Measurements from ENCODE around the gene SLC6A1. TPM values are rescaled to one million over a fixed set of nuclear protein-coding genes. Genes with fewer than 3 reads are reported as not detected.

Gene SLC6A1
- total RNA-seq, 4 donors from 2014 or later = 0.34 to 0.78 (median 0.46) TPM

DNA sequence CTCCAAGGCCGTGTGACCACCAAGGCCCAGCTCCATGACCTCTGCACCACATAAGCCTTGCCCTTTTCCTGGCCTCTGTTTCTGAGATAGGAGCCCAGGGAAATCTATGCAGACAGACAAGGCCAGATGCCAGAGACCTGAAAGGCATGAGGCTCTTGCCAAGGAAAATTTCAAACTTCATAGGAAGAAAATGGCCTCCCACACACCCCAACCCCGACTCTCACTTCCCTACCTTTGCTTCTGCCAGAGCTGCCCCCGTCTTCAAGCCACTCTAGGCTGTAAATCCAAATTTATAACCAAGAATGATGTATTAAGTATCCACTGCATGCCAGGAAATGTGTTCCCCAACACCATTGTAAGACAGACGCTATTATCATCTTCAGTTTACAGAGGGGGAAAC lies 96.3 kb downstream of the SLC6A1 start:
- DNase-seq (ENCODE audit: extremely low spot score) = no peak
- H3K27ac ChIP-seq (replicated peaks in 1 of 4) = no peak overlapping the region
- no peak for TF ChIP-seq POLR2AphosphoS5 (IDR thresholded peaks at IDR 0.05)
- no peak for TF ChIP-seq EP300 (IDR thresholded peaks at IDR 0.05)
- TF ChIP-seq, protein P1, sequence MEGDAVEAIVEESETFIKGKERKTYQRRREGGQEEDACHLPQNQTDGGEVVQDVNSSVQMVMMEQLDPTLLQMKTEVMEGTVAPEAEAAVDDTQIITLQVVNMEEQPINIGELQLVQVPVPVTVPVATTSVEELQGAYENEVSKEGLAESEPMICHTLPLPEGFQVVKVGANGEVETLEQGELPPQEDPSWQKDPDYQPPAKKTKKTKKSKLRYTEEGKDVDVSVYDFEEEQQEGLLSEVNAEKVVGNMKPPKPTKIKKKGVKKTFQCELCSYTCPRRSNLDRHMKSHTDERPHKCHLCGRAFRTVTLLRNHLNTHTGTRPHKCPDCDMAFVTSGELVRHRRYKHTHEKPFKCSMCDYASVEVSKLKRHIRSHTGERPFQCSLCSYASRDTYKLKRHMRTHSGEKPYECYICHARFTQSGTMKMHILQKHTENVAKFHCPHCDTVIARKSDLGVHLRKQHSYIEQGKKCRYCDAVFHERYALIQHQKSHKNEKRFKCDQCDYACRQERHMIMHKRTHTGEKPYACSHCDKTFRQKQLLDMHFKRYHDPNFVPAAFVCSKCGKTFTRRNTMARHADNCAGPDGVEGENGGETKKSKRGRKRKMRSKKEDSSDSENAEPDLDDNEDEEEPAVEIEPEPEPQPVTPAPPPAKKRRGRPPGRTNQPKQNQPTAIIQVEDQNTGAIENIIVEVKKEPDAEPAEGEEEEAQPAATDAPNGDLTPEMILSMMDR (IDR thresholded peaks at IDR 0.05) = no peak
- TF ChIP-seq POLR2A (IDR thresholded peaks at IDR 0.05; ENCODE audit: low read depth) = no peak
- H3K4me1 ChIP-seq = peaks cover 0 to 32% (median 21%) of the 10 kb centered on the region in 4 donors
- H3K27me3 ChIP-seq = no peaks in the 10 kb centered on the region
- no peaks in the 10 kb centered on the region for H3K9me3 ChIP-seq
- H3K36me3 ChIP-seq = no peaks in the 10 kb centered on the region
- intact Hi-C loops (cut with DNase I) = no loop called here
- 78% methylated on average over 4 of the region's 4 CpGs for WGBS
- H3K4me3 ChIP-seq = no peak overlapping the region

Other genes starting within 250 kb of the SLC6A1 start
- gene SLC6A11, start 176.5 kb upstream of the SLC6A1 start, total RNA-seq = not detected
- 10 to 100 TPM in 1 of 4 donors, 1 to 10 TPM in 3; 3.7 to 15.9 (median 5.9) TPM for gene HRH1, start 161.7 kb downstream of the SLC6A1 start, total RNA-seq